CD4-positive, alpha-beta T cell (primary cell): ENCODE measurements around the gene HSPA4. TPM values are rescaled to one million over a fixed set of nuclear protein-coding genes. Genes with fewer than 3 reads are reported as not detected.

Experiments
- ATAC-seq: fragments of 200-7000 bp; cut with Tn5 transposase; one replicate; pipeline ENCODE4 v1.10.0; 2022; ENCODE audit warnings: mild to moderate bottlenecking; ENCODE audit not compliant: poor library complexity
- CTCF ChIA-PET: fragments of 350-600 bp; sonication (Branson Sonifier 250); formaldehyde crosslinking; loops from one replicate; lab custom pipeline; 2021; ENCODE audit warnings: antibody characterized with exemption, inconsistent platforms; lab: Charles Lee
- POLR2A ChIA-PET: fragments of 350-600 bp; sonication (Branson Sonifier 250); formaldehyde crosslinking; loops from one replicate; lab custom pipeline; 2021; ENCODE audit warnings: antibody characterized with exemption, inconsistent platforms; lab: Charles Lee
- DNase-seq, 14 experiments: peaks; one replicate each; pipeline ENCODE4 v3.0.0-alpha.2; 2013 to 2020; ENCODE audit warnings: mixed read lengths in 2 of 14
- H3K27ac ChIP-seq, 2 donors: one replicate each; pipeline versions ENCODE4 v1.5.1 to v1.7.0; 2013; ENCODE audit warnings: low read length in 2 of 2, low read depth in 1 of 2, mild to moderate bottlenecking in 1 of 2
- H3K27me3 ChIP-seq, 2 experiments: 1 replicate in 1 of 2; 2 replicates in 1 of 2; pipeline versions ENCODE4 v1.6.1 to v1.7.0; 2013; ENCODE audit warnings: low read length in 2 of 2, control low read depth in 1 of 2, mild to moderate bottlenecking in 1 of 2, moderate library complexity in 1 of 2; ENCODE audit not compliant: insufficient read depth in 2 of 2, control insufficient read depth in 1 of 2
- H3K36me3 ChIP-seq: one replicate; pipeline ENCODE4 v1.6.1; 2013; ENCODE audit warnings: low read length, control low read depth; ENCODE audit not compliant: insufficient read depth
- H3K4me1 ChIP-seq: one replicate; pipeline ENCODE4 v1.6.1; 2013; ENCODE audit warnings: low read length, control low read depth; ENCODE audit not compliant: insufficient read depth
- H3K4me3 ChIP-seq: one replicate; pipeline ENCODE4 v1.5.1; 2013; ENCODE audit warnings: mild to moderate bottlenecking, low read length, moderate library complexity
- H3K9me3 ChIP-seq, 2 experiments: 1 replicate in 1 of 2; 2 replicates in 1 of 2; pipeline versions ENCODE4 v1.6.1 to v1.7.0; 2013; ENCODE audit warnings: low read length in 2 of 2, mild to moderate bottlenecking in 2 of 2, control low read depth in 1 of 2, moderate library complexity in 1 of 2; ENCODE audit not compliant: control insufficient read depth in 1 of 2, insufficient read depth in 1 of 2
- H3K27ac Mint-ChIP-seq: one replicate; pipeline ENCODE4 v1.8.0; 2020; ENCODE audit warnings: mixed read lengths
- H3K27me3 Mint-ChIP-seq: one replicate; pipeline ENCODE4 v1.8.0; 2021; ENCODE audit warnings: mixed read lengths
- H3K36me3 Mint-ChIP-seq: one replicate; pipeline ENCODE4 v1.8.0; 2021; ENCODE audit warnings: low read depth, mixed read lengths
- H3K4me1 Mint-ChIP-seq: one replicate; pipeline ENCODE4 v1.8.0; 2021; ENCODE audit warnings: low read depth, mixed read lengths
- H3K4me3 Mint-ChIP-seq: one replicate; pipeline ENCODE4 v1.8.0; 2020; ENCODE audit warnings: mild to moderate bottlenecking, mixed read lengths
- H3K9me3 Mint-ChIP-seq: one replicate; pipeline ENCODE4 v1.8.0; 2020; ENCODE audit warnings: mixed read lengths
- intact Hi-C, 2 experiments: fragments of 100-400 bp; cut with DNase I in 1 of 2; cut with micrococcal nuclease in 1 of 2; formaldehyde crosslinking; loops; one replicate each; pipeline versions ENCODE4 v1.15.1 to v1.9.0; 2023 to 2025; cut with DNase I, micrococcal nuclease
- total RNA-seq, 174 experiments: library from RNA in 2 of 174; stranded (reverse) in 2 of 174; gene quantifications; one replicate each; pipeline ENCODE4 v1.2.3 and lab custom pipeline; 2021 to 2026
- TF ChIP-seq, protein P1 (sequence below): fragments of 200-600 bp; IDR thresholded peaks from one replicate; pipeline ENCODE4 v1.8.0; 2022; ENCODE audit warnings: antibody characterized with exemption, mild to moderate bottlenecking

The HSPA4 gene
- total RNA-seq, 2 experiments from 2014 or later = 42.2 to 44.7 TPM

- Mint-ChIP-seq H3K27ac (no peak overlapping the region), H3K9me3 (no peaks in the 10 kb centered on the region), H3K27me3 (no peaks in the 10 kb centered on the region), H3K36me3 (no peaks in the 10 kb centered on the region), H3K4me3 (no peak overlapping the region), H3K4me1 (no peaks in the 10 kb centered on the region)
- Histone ChIP-seq H3K4me1 (no peaks in the 10 kb centered on the region), H3K36me3 (no peaks in the 10 kb centered on the region), H3K9me3 (no peaks in the 10 kb centered on the region), H3K27ac (no peak overlapping the region), H3K27me3 (no peaks in the 10 kb centered on the region), H3K4me3 (no peak overlapping the region)
- ATAC-seq (no peak), DNase-seq (no peak)
- TF ChIP-seq, protein P1, sequence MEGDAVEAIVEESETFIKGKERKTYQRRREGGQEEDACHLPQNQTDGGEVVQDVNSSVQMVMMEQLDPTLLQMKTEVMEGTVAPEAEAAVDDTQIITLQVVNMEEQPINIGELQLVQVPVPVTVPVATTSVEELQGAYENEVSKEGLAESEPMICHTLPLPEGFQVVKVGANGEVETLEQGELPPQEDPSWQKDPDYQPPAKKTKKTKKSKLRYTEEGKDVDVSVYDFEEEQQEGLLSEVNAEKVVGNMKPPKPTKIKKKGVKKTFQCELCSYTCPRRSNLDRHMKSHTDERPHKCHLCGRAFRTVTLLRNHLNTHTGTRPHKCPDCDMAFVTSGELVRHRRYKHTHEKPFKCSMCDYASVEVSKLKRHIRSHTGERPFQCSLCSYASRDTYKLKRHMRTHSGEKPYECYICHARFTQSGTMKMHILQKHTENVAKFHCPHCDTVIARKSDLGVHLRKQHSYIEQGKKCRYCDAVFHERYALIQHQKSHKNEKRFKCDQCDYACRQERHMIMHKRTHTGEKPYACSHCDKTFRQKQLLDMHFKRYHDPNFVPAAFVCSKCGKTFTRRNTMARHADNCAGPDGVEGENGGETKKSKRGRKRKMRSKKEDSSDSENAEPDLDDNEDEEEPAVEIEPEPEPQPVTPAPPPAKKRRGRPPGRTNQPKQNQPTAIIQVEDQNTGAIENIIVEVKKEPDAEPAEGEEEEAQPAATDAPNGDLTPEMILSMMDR = no peak
- intact Hi-C loops = loop anchor here in 1 of 2 experiments (5.0 to 10.0 kb wide), 4 partner anchors 306 to 826 kb away; partner anchors contain the start of gene FSTL4
- CTCF ChIA-PET = no interaction called here
- POLR2A ChIA-PET = no interaction called here
These were observed 67.5 kb downstream of the HSPA4 start for GRCh38 chr5:133119233-133119711.

DNA sequence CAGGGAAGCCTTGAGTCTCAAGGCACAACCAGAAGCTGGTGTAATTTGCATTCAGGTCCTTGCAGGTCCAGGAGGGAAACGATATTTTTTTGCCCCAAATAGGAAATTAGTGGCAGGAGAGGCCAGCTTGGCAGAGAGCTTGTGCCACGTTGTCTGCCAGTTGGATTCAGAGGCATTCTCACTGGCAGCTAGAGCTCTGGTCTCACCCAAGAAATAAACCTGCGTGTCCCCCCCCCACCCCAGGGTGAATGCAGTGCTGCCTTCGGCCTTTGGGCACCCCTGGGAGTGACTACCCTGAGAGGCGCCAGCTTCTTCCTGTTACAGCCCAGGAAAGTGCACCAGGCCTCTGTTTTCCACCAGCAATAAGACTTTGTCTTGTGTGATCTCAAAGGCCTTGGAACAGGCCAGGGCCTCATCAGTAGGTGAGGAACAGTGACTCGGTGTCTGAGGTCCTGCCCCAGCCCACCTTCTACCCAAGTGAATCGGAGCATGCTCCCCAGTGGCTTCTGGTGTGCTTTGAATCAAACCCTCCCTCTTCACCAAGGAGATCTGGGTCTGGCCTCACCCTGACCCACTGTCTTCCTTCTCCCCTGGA, 68.4 kb downstream of the HSPA4 start:
- Histone ChIP-seq H3K9me3 (no peaks in the 10 kb centered on the region), H3K36me3 (no peaks in the 10 kb centered on the region), H3K4me1 (no peaks in the 10 kb centered on the region), H3K27me3 (no peaks in the 10 kb centered on the region), H3K27ac (no peak overlapping the region), H3K4me3 (no peak overlapping the region)
- TF ChIP-seq, protein P1 = no peak
- ATAC-seq = no peak
- CTCF ChIA-PET = no interaction called here
- no peak overlapping the region for H3K27ac Mint-ChIP-seq
- H3K9me3 Mint-ChIP-seq = no peaks in the 10 kb centered on the region
- DNase-seq = no peak
- intact Hi-C loops = no loop called here
- H3K36me3 Mint-ChIP-seq = no peaks in the 10 kb centered on the region
- POLR2A ChIA-PET = no interaction called here
- H3K27me3 Mint-ChIP-seq = no peaks in the 10 kb centered on the region
- H3K4me3 Mint-ChIP-seq = no peak overlapping the region
- no peaks in the 10 kb centered on the region for H3K4me1 Mint-ChIP-seq

- Histone ChIP-seq H3K27ac (no peak overlapping the region), H3K4me3 (no peak overlapping the region), H3K4me1 (no peaks in the 10 kb centered on the region), H3K9me3 (no peaks in the 10 kb centered on the region), H3K36me3 (no peaks in the 10 kb centered on the region), H3K27me3 (no peaks in the 10 kb centered on the region)
- ChIA-PET POLR2A (interaction anchor here (0.5 kb wide), 1 partner anchor 17 kb away, joined by 3 read pairs; no protein-coding TSS in a partner anchor), CTCF (no interaction called here)
- ATAC-seq (no peak), DNase-seq (no peak)
- intact Hi-C loops = no loop called here
- no peak overlapping the region for H3K27ac Mint-ChIP-seq
- TF ChIP-seq, protein P1 = no peak
- no peaks in the 10 kb centered on the region for H3K9me3 Mint-ChIP-seq
- no peak overlapping the region for H3K4me3 Mint-ChIP-seq
- H3K27me3 Mint-ChIP-seq = no peaks in the 10 kb centered on the region
- H3K36me3 Mint-ChIP-seq = no peaks in the 10 kb centered on the region
- no peaks in the 10 kb centered on the region for H3K4me1 Mint-ChIP-seq
These were observed 69.3 kb downstream of the HSPA4 start for GRCh38 chr5:133121080-133121479.
